H1 (cell line): ENCODE measurements around the gene TCFL5. TPM values are rescaled to one million over a fixed set of nuclear protein-coding genes. Genes with fewer than 3 reads are reported as not detected.

ENCODE experiments used
- CTCF ChIA-PET: fragments of 300-600 bp; sonication (Branson Sonifier 250); formaldehyde crosslinking; loops from one replicate; lab custom pipeline; 2021; ENCODE audit not compliant: partially characterized antibody; lab: Charles Lee
- POLR2A ChIA-PET: fragments of 300-600 bp; sonication (Branson Sonifier 250); formaldehyde crosslinking; loops from one replicate; lab custom pipeline; 2021; ENCODE audit warnings: inconsistent platforms; ENCODE audit not compliant: partially characterized antibody; lab: Charles Lee
- DNase-seq, 2 experiments: peaks; one replicate each; pipeline versions ENCODE4 v3.0.0 to v3.0.0-alpha.2; 2010 to 2022; ENCODE audit warnings: low spot score in 2 of 2, low read depth in 1 of 2, mixed read lengths in 1 of 2
- FAIRE-seq: peaks from 2 replicates; lab custom pipeline; 2011; peaks lifted over from hg19 to GRCh38; lab: Jason Lieb, UNC
- H2AFZ ChIP-seq: 2 replicates; pipeline ENCODE4 v1.8.1; 2012; ENCODE audit warnings: low read length, inconsistent platforms
- H2AK5ac ChIP-seq: 2 replicates; pipeline ENCODE4 v1.6.1; 2013; ENCODE audit warnings: low read depth, low read length
- H2BK120ac ChIP-seq: replicated peaks from 2 replicates; pipeline ENCODE3; 2013; ENCODE audit warnings: low read depth, low read length, inconsistent platforms
- H2BK12ac ChIP-seq: 2 replicates; pipeline ENCODE4 v1.6.1; 2013; ENCODE audit warnings: low read depth, low read length
- H2BK15ac ChIP-seq: 2 replicates; pipeline ENCODE4 v1.6.1; 2013; ENCODE audit warnings: low read length
- H2BK20ac ChIP-seq: 2 replicates; pipeline ENCODE4 v1.6.1; 2013; ENCODE audit warnings: low read length
- H2BK5ac ChIP-seq: 2 replicates; pipeline ENCODE4 v1.6.1; 2013; ENCODE audit warnings: low read depth, low read length
- H3K14ac ChIP-seq: 2 replicates; pipeline ENCODE4 v1.6.1; 2013; ENCODE audit warnings: inconsistent platforms; ENCODE audit not compliant: insufficient read length
- H3K18ac ChIP-seq: 2 replicates; pipeline ENCODE4 v1.6.1; 2013; ENCODE audit warnings: low read length; ENCODE audit errors: extremely low read depth
- H3K23ac ChIP-seq: 2 replicates; pipeline ENCODE4 v1.6.1; 2013; ENCODE audit warnings: inconsistent platforms; ENCODE audit not compliant: insufficient read length
- H3K23me2 ChIP-seq: 2 replicates; pipeline ENCODE4 v1.6.1; 2013; ENCODE audit warnings: low read depth, low read length
- H3K27ac ChIP-seq: 2 replicates; pipeline ENCODE4 v1.6.1; 2011; ENCODE audit warnings: low read depth, low read length, inconsistent platforms
- H3K27me3 ChIP-seq, 4 experiments: replicated peaks in 1 of 4; 1 replicate in 1 of 4; 2 replicates in 3 of 4; pipeline versions ENCODE4 v1.6.1 to v1.8.1; 2011 to 2013; ENCODE audit warnings: low read length in 3 of 4, mild to moderate bottlenecking in 3 of 4, inconsistent platforms in 2 of 4, mixed read lengths in 2 of 4, moderate library complexity in 1 of 4; ENCODE audit not compliant: control insufficient read depth in 3 of 4, insufficient read depth in 3 of 4; ENCODE audit errors: extremely low read depth in 1 of 4
- H3K36me3 ChIP-seq, 4 experiments: 2 replicates each; pipeline versions ENCODE4 v1.6.1 to v1.8.1; 2011 to 2013; ENCODE audit warnings: mild to moderate bottlenecking in 4 of 4, low read length in 3 of 4, moderate library complexity in 2 of 4, control low read depth in 1 of 4, inconsistent platforms in 1 of 4; ENCODE audit not compliant: insufficient read depth in 4 of 4, control insufficient read depth in 2 of 4
- H3K4ac ChIP-seq: replicated peaks from 2 replicates; pipeline ENCODE3; 2013; ENCODE audit warnings: low read length, low read depth, mixed read lengths, inconsistent platforms; ENCODE audit not compliant: insufficient read length
- H3K4me1 ChIP-seq, 4 experiments: replicated peaks in 1 of 4; 1 replicate in 1 of 4; 2 replicates in 3 of 4; pipeline versions ENCODE4 v1.6.1 to v1.8.1; 2011 to 2013; ENCODE audit warnings: low read length in 3 of 4, inconsistent platforms in 2 of 4, mixed read lengths in 1 of 4; ENCODE audit not compliant: insufficient read depth in 4 of 4, control insufficient read depth in 3 of 4
- H3K4me2 ChIP-seq, 2 experiments: 2 replicates each; pipeline versions ENCODE4 v1.6.1 to v1.8.1; 2011 to 2013; ENCODE audit warnings: low read depth in 2 of 2, low read length in 2 of 2, control low read depth in 1 of 2, inconsistent platforms in 1 of 2, mild to moderate bottlenecking in 1 of 2; ENCODE audit not compliant: insufficient read depth in 1 of 2
- H3K4me3 ChIP-seq, 4 experiments: fragments of 200-600, 300-600 bp in 1 of 4; sonication (generic), shearing (Covaris generic), sonication (Bioruptor Twin) in 1 of 4; 2 replicates each; pipeline versions ENCODE4 v1.5.1 to v1.8.1; 2011 to 2016; ENCODE audit warnings: low read length in 4 of 4, low read depth in 3 of 4, control low read depth in 2 of 4, inconsistent platforms in 2 of 4, mild to moderate bottlenecking in 2 of 4, mixed read lengths in 1 of 4, moderate library complexity in 1 of 4; ENCODE audit not compliant: insufficient read depth in 2 of 4; ENCODE audit errors: extremely low read depth in 1 of 4
- H3K56ac ChIP-seq: replicated peaks from 2 replicates; pipeline ENCODE3; 2013; ENCODE audit warnings: low read depth, mild to moderate bottlenecking, mixed read lengths, low read length, inconsistent platforms; ENCODE audit not compliant: insufficient read length
- H3K79me1 ChIP-seq: 2 replicates; pipeline ENCODE4 v1.6.1; 2013; ENCODE audit warnings: low read depth, low read length, control low read depth
- H3K79me2 ChIP-seq, 2 experiments: 2 replicates each; pipeline versions ENCODE4 v1.6.1 to v1.8.1; 2012 to 2013; ENCODE audit warnings: low read length in 2 of 2, mild to moderate bottlenecking in 2 of 2, inconsistent platforms in 1 of 2; ENCODE audit not compliant: insufficient read depth in 2 of 2, control insufficient read depth in 1 of 2
- H3K9ac ChIP-seq, 4 experiments: replicated peaks in 1 of 4; 1 replicate in 1 of 4; 2 replicates in 3 of 4; pipeline versions ENCODE4 v1.6.1 to v1.8.1; 2011 to 2013; ENCODE audit warnings: low read depth in 3 of 4, low read length in 3 of 4, control low read depth in 2 of 4, mild to moderate bottlenecking in 2 of 4, moderate library complexity in 2 of 4, inconsistent platforms in 1 of 4; ENCODE audit errors: extremely low read depth in 1 of 4
- H3K9me3 ChIP-seq, 2 experiments: 2 replicates each; pipeline versions ENCODE4 v1.6.1 to v1.8.1; 2012 to 2013; ENCODE audit warnings: mild to moderate bottlenecking in 2 of 2, moderate library complexity in 2 of 2, control low read depth in 1 of 2, inconsistent platforms in 1 of 2, low read depth in 1 of 2, low read length in 1 of 2, mixed read lengths in 1 of 2; ENCODE audit not compliant: insufficient read depth in 2 of 2
- H4K20me1 ChIP-seq, 2 experiments: replicated peaks in 1 of 2; 2 replicates each; pipeline versions ENCODE3 to v1.8.1; 2011 to 2013; ENCODE audit warnings: inconsistent platforms in 2 of 2, low read length in 2 of 2, mild to moderate bottlenecking in 1 of 2; ENCODE audit not compliant: insufficient read depth in 2 of 2, control insufficient read depth in 1 of 2
- H4K5ac ChIP-seq: 2 replicates; pipeline ENCODE4 v1.6.1; 2013; ENCODE audit warnings: low read length, low read depth, mixed read lengths, inconsistent platforms; ENCODE audit not compliant: insufficient read length
- H4K8ac ChIP-seq: 2 replicates; pipeline ENCODE4 v1.8.0; 2013; ENCODE audit warnings: mild to moderate bottlenecking, moderate library complexity, low read length, inconsistent platforms; ENCODE audit not compliant: insufficient read depth; ENCODE audit errors: extremely low read depth
- H4K91ac ChIP-seq: replicated peaks from 2 replicates; pipeline ENCODE3; 2013; ENCODE audit warnings: low read length, mixed read lengths, inconsistent platforms; ENCODE audit not compliant: insufficient read length
- ATF3 ChIP-seq: IDR thresholded peaks from 2 replicates; pipeline ENCODE4 v1.6.1; 2011; ENCODE audit warnings: low read depth, mild to moderate bottlenecking, low read length; ENCODE audit not compliant: insufficient read depth
- CBX5 ChIP-seq: fragments of 300-800, 300-1000 bp; sonication (generic); IDR thresholded peaks from 2 replicates; pipeline ENCODE4 v1.7.1; 2016; ENCODE audit warnings: antibody characterized with exemption, low read length, low read depth
- HDAC6 ChIP-seq: IDR thresholded peaks from one replicate; pipeline ENCODE4 v1.7.1; 2012; ENCODE audit warnings: low read depth, mild to moderate bottlenecking, inconsistent platforms, low read length, moderate library complexity
- KDM1A ChIP-seq: fragments of 200-600, 300-600 bp; sonication (generic); IDR thresholded peaks from 2 replicates; pipeline ENCODE4 v1.7.1; 2016; ENCODE audit warnings: mild to moderate bottlenecking, low read length, borderline replicate concordance
- SP1 ChIP-seq: IDR thresholded peaks from 2 replicates; pipeline ENCODE4 v1.6.1; 2011; ENCODE audit warnings: low read depth, low read length
- TEAD4 ChIP-seq: IDR thresholded peaks from 2 replicates; pipeline ENCODE4 v1.6.1; 2012; ENCODE audit warnings: low read depth, low read length, inconsistent platforms, mixed read lengths
- WGBS, 2 experiments: shearing (Covaris generic) in 1 of 2; methylation state at CpG; one replicate each; pipeline versions ENCODE4 v1.1.6 to v1.1.7; 2013 to 2015; ENCODE audit warnings: low lambda C conversion rate in 2 of 2, mixed read lengths in 2 of 2, inconsistent platforms in 1 of 2, low coverage in 1 of 2, missing lambda C conversion rate in 1 of 2; ENCODE audit not compliant: insufficient replicate concordance in 2 of 2, insufficient coverage in 1 of 2, insufficient read length in 1 of 2; ENCODE audit errors: extremely low coverage in 1 of 2, missing lambda C conversion rate in 1 of 2; 5-methylcytosine and 5-hydroxymethylcytosine counted together
- polyA plus RNA-seq, 7 experiments: library from polyadenylated mRNA; depleted of rRNA in 3 of 7; stranded (reverse) in 5 of 7; unstranded in 2 of 7; fragments of >200 nt in 5 of 7; fragments of 200-250 nt in 2 of 7; gene quantifications; 1 replicate in 5 of 7; 2 replicates in 1 of 7; 4 replicates in 1 of 7; pipeline versions ENCODE4 v1.2.1 to v1.2.3, GENCODE V29; 2011 to 2013; ENCODE audit warnings: missing spikeins in 2 of 7, mixed read lengths in 2 of 7
- total RNA-seq: library from RNA; stranded (reverse); fragmentation: NEBNext Ultra II Directional; extraction: Animal tissue kit (Norgen Biotek cat#: 25700); gene quantifications from 2 replicates; pipeline ENCODE4 v1.2.1, GENCODE V29; 2021

The TCFL5 gene
- total and polyA plus RNA-seq, 2 of the 8 experiments (the other 6 are each of a cell fraction or from before 2014, with no cell fraction given), result 6.2 to 15.0 TPM

- no peak overlapping the region for H3K4me2 ChIP-seq
- no peaks in the 10 kb centered on the region for H3K9me3 ChIP-seq
- no peak overlapping the region for H3K27ac ChIP-seq
- H2AFZ ChIP-seq, result no peak overlapping the region
- no peak overlapping the region for H2BK12ac ChIP-seq
- H3K18ac ChIP-seq, result no peak overlapping the region
- H4K8ac ChIP-seq, result no peak overlapping the region
- peaks cover 0 to 3% (median 0%) of the 10 kb centered on the region in 4 experiments; a peak in 3 of 7 replicates for H3K4me1 ChIP-seq
- H3K23me2 ChIP-seq, result no peaks in the 10 kb centered on the region
- POLR2A ChIA-PET, result interaction anchor here (2.0 to 4.0 kb wide), 2 partner anchors 12 to 29 kb away, joined by 8 to 17 read pairs; no protein-coding TSS in a partner anchor
- H3K56ac ChIP-seq, result no peak overlapping the region
- no peak overlapping the region for H3K23ac ChIP-seq
- no peak overlapping the region for H2AK5ac ChIP-seq
- H3K4me3 ChIP-seq, result no peak overlapping the region
- FAIRE-seq, result no peak
- H2BK20ac ChIP-seq, result no peak overlapping the region
- H3K27me3 ChIP-seq, result no peaks in the 10 kb centered on the region
- no peak overlapping the region for H2BK120ac ChIP-seq
- no peak overlapping the region for H2BK15ac ChIP-seq
- no peak overlapping the region for H3K14ac ChIP-seq
- H3K4ac ChIP-seq, result no peak overlapping the region
- H4K91ac ChIP-seq, result no peak overlapping the region
- H4K20me1 ChIP-seq, result peaks cover 2 to 4% of the 10 kb centered on the region in 2 experiments
- peaks cover 0 to 18% (median 3%) of the 10 kb centered on the region in 4 experiments; a peak in 3 of 8 replicates for H3K36me3 ChIP-seq
- DNase-seq, result no peak
- H4K5ac ChIP-seq, result no peak overlapping the region
- no peak overlapping the region for H2BK5ac ChIP-seq
- H3K79me2 ChIP-seq, result no peaks in the 10 kb centered on the region
- H3K79me1 ChIP-seq, result no peaks in the 10 kb centered on the region
- H3K9ac ChIP-seq, result no peak overlapping the region
- CTCF ChIA-PET, result interaction anchor here (0.8 kb wide), 1 partner anchor 21 kb away, joined by 3 read pairs; no protein-coding TSS in a partner anchor
- TF ChIP-seq HDAC6, result no peak
- no peak for TF ChIP-seq KDM1A
- TF ChIP-seq CBX5, result no peak
- TF ChIP-seq TEAD4, result no peak
- TF ChIP-seq ATF3, result no peak
- no peak for TF ChIP-seq SP1
- WGBS, 2 experiments, result 98% methylated on average over 7 of the region's 7 CpGs; no CpG with 5 or more reads in 1 of the 2 experiments
Measured at GRCh38 chr20:62844182-62844581, 17.4 kb downstream of the TCFL5 start.
